Caco-2 (cell line): Measurements from ENCODE around the gene RASL10B. TPM values are rescaled to one million over a fixed set of nuclear protein-coding genes. Genes with fewer than 3 reads are reported as not detected.

Experiments used
- total RNA-seq: library from RNA; stranded (reverse); gene quantifications from 2 replicates; pipeline ENCODE4 v1.2.3, GENCODE V29; 2022

The RASL10B gene
- total RNA-seq, 1 experiment from 2014 or later: 13.3 TPM

Other genes starting within 250 kb of the RASL10B start
- gene SLFN12L, start 194.0 kb upstream of the RASL10B start, total RNA-seq: not detected in 2 replicates
- not detected in 2 replicates for gene SLFN14, start 170.8 kb upstream of the RASL10B start, total RNA-seq
- 4.8 and 5.1 TPM in 2 replicates for gene PEX12, start 153.1 kb upstream of the RASL10B start, total RNA-seq
- gene AP2B1, start 144.3 kb upstream of the RASL10B start, total RNA-seq: 221 and 228 TPM in 2 replicates
- not detected in 2 replicates for gene GAS2L2, start 21.6 kb downstream of the RASL10B start, total RNA-seq
- gene C17orf50, start 29.2 kb downstream of the RASL10B start, total RNA-seq: not detected in 2 replicates
- not detected in 2 replicates for gene MMP28, start 64.0 kb downstream of the RASL10B start, total RNA-seq
- gene TAF15, start 77.8 kb downstream of the RASL10B start, total RNA-seq: 335 and 350 TPM in 2 replicates
- not detected in 2 replicates for gene HEATR9, start 137.3 kb downstream of the RASL10B start, total RNA-seq
- not detected in 2 replicates for gene CCL5, start 148.7 kb downstream of the RASL10B start, total RNA-seq
- gene RDM1, start 199.1 kb downstream of the RASL10B start, total RNA-seq: 9.9 and 12.9 TPM in 2 replicates
- gene LYZL6, start 212.1 kb downstream of the RASL10B start, total RNA-seq: not detected in 2 replicates
- not detected in 2 replicates for gene CCL16, start 249.9 kb downstream of the RASL10B start, total RNA-seq